ENCODE measurements around the gene FANCL.
"Not testable (repeated sequence)": the region's sequence is repeated elsewhere in the genome, so short reads cannot be mapped to it uniquely, and the experiment has no call there.

The FANCL gene
- 6.7 to 9.0 reads per million in 2 experiments for total RNA-seq

DNA sequence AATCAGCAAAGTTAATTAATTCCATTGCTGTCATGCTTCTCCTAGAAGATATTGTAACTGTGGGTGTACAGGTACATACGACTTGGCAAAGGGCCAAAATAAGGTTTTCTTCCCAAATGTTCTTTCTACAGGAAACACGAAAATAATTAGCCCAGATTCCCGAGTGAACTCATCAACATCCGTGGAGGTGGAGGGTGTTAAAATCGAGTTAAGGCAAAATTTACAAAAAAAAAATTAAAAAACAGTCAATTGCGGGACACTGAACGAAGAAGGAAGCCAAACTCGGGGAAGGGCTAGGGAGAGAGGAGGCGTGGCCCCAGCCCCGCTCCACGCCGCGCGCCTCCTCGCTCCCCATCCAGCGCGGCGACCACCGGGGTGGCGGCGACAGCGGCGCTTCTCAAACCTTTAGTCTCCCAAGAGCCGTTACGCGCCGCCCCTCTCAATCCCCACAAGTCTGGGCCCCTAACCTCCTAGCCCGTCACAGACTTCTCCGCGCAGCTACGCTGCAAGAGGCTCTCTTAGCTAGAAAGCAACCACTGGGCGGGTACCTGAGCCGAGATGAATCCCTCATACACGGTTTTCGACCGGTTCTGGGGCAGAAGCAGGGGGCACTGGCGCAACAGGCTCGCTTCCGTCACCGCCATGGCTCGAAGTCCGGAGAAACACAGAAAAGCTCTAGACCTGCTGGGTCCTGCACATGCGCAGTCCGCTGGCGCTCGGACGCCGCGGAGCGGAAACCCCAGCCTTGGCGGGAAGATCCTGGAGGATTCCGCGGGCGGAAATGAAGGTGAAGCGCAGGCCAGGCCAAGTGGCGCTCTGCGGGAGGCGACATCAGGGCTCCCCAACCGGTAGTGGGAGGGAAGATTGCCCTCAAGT is at the start of gene FANCL:
Gene FANCL (minus strand): TSS at position 656 of the 876 bp plus-strand sequence. CDS start 12 bp downstream, at position 644.
- peak; percentile 16 for DNase-seq (ENCODE audit: low read depth)

DNA sequence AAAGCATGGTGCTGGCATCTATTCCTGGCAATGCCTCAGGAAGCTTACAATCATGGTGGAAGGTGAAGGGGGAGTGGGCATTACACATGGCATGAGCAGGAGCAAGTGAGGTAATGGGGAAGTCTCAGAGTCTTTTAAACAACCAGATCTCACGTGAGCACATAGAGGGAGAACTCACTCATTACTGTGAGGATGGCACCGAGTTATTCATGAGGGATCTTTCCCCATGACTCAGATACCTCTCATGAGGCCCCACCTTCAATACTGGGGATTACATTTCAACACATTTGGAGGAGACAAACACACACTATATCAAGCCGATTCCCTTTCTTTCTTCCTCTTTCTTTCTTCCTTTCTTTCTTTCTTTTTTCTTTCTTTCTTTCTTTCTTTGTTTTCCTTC is 47.9 kb upstream of the FANCL start:
- no peak for DNase-seq (ENCODE audit: low read depth)

DNA sequence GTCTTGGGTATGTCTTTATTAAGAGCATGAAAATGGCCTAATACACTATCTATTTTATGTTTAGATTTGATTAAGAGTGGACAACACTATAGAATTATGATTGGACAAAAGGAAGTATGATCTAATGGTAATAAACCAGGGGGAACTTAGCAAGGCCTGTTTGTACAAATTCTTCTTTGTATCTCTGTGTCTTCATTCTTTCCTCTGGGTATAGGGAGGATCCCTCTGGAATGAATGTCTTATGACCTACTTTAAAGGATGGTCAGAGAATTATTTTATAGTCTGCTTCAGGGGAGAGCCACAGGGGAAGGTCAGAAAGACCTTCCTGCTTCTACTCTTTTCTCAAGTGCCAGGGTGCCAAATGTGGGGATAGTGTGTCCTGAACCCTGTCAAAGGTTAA is 42.8 kb upstream of the FANCL start:
- no peak for DNase-seq (ENCODE audit: low read depth)

DNA sequence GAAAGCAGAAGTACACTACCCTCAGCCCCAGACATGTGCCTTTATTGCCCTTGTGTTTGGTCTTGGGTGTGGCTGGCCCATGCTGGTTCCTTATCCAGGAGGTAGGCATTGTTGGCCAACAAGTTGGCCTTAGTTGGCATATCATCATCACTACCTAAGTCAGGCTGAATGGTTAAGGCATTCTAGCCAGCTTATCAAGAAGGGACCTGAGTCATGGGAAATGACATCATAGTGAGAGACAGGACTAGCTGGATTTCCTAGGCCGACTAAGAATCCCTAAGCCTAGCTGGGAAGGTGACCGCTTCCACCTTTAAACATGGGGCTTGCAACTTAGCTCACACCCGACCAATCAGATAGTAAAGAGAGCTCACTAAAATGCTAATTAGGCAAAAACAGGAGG is 34.0 kb upstream of the FANCL start:
- DNase-seq (ENCODE audit: low read depth): not testable (repeated sequence)

DNA sequence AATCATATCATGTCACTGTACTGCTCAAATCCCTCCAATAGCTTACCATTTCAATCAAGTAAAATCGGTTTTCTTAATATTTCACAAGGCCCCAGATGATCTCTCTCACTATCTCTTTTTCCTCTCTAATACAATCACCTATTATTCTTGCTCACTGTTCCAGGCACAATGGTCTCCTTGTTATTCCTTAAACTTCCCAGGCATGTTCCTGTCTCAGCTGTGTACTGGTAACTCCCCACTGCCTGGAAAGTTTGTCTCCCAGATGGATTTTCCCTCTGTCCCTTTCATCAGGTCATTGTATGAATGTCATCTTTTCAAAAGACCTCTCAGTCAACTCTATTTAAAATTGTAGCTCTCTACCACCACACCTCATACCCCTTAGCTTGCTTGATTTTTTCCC is 30.7 kb upstream of the FANCL start:
- DNase-seq (ENCODE audit: low read depth): no peak

DNA sequence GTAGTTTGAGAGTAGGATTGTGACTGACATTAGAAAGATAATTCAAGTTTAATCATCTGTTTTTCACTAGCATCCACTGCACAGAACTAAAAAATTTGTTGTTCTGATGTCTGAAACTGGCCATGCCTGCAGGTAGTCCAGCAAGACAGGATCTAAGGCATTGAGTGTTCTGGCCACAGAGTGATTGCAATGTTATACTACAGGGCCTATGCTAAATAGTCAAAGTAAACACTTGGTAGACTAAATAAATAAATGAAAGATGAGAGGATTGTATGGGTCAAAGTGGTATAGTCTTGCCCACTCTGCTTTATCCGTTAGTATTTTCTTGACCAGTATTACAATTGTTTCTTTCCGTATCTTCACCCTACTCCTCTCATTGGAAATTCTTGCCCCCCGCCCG is 27.6 kb upstream of the FANCL start:
- no peak for DNase-seq (ENCODE audit: low read depth)

DNA sequence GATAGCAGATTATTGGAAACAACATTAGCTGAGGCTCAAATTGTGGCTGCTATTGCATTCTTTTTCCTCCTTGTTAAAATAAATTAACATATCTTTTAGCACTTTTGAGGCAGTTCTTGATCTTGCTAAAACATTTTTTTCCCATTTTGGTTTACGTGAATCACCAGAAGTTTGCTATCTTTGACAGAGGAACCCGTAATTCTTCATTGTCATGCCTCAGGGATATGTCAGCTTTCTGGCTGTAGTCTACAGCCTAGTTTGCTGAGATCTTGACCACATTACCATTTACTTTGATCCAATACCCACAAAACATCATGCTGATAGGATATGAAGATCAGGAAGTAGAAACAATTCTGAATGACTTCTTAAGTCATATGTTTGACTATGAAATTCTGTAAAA is 25.1 kb upstream of the FANCL start:
- no peak for DNase-seq (ENCODE audit: low read depth)

DNA sequence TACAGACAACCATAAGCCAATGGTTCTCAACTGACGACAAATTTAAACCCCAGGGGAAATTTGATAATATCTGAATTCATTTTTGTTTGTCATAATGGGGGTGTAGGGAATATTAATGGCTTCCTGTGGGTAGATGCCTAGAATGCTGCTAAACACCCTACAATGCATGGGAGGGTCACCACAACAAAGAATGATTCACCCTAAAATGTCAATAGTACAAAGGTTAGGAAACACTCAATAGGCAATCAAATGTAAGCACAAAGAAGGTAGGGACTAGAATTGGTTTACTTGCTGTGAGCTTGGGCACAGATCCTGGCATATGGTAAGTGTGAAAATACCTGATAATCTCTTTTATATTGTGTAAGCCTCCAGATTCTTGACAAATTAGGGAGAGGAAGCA is 20.1 kb upstream of the FANCL start:
- DNase-seq (ENCODE audit: low read depth): no peak

DNA sequence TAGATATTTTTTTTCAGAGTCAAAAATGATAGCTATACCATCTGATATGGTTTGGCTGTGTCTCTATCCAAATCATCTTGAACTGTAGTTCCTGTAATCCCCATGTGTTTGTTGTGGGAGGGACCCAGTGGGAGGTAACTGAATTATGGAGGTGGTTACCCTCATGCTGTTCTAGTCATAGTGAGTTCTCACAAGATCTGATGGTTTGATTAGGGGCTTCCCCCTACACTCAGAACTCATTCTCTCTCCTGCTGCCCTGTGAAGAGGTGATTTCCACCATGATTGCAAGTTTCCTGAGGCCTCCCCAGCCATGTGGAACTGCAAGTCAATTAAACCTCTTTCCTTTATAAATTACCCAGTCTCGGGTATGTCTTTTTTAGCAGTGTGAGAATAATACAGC is 17.3 kb upstream of the FANCL start:
- not testable (repeated sequence) for DNase-seq (ENCODE audit: low read depth)

DNA sequence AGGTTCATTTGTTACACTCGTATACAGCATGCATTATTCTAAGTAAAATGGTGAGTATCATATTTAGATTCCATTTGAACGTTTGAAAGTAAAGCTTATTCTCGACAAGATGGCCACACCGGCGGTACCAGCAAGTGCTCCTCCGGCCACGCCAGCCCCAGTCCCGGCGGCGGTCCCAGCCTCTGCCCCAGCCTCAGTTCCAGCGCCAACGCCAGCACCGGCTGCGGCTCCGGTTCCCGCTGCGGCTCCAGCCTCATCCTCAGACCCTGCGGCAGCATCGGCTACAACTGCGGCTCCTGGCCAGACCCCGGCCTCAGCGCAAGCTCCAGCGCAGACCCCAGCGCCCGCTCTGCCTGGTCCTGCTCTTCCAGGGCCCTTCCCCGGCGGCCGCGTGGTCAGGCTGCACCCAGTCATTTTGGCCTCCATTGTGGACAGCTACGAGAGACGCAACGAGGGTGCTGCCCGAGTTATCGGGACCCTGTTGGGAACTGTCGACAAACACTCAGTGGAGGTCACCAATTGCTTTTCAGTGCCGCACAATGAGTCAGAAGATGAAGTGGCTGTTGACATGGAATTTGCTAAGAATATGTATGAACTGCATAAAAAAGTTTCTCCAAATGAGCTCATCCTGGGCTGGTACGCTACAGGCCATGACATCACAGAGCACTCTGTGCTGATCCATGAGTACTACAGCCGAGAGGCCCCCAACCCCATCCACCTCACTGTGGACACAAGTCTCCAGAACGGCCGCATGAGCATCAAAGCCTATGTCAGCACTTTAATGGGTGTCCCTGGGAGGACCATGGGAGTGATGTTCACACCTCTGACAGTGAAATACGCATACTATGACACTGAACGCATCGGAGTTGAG is 10.4 kb upstream of the FANCL start:
- DNase-seq (ENCODE audit: low read depth): not testable (repeated sequence)

DNA sequence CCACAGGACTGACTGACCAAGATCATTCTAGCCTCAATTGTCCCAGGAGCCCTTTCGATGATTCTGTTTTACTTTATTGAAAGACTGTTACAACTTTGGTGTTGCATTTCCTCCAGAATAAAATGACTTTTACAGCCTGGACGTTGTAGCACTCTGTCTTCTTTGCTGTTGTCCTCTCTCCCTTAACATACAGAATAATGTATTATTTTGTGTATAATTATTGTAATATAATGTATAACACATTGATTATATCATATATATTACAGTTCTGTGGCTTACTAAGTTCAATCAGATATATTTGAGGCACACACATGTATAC is 380 bp upstream of the FANCL start:
- DNase-seq (ENCODE audit: low read depth): no peak

DNA sequence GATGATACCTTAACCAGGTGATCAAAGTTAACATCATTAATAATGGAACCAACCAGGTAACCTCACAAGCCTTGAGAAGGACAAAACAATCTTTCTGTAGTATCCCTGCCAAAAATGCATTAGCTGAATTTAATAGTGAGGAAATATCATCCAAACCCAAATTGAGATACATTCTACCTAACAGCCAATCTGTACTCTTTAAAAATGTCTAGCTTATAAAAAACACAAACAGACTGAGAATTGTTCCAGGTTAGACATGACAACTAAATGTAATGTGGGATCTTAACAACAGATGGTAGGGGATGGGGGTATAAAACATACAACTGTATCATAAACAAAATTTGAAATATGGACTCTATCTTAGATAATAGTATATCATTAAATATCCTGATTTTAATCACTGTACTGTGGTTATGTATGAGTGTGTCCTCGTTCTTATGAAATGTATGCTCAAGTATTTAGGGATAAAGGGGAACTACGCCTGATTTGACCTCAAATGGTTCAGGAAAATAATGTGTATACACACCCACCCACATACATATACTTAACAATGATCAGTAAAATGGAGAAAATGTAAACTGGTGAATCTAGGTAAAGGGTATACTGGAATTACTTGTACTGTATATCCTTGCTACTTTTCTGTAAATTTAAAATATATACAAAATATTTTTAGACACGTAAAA is 1.7 kb downstream of the FANCL start:
- DNase-seq (ENCODE audit: low read depth): no peak

DNA sequence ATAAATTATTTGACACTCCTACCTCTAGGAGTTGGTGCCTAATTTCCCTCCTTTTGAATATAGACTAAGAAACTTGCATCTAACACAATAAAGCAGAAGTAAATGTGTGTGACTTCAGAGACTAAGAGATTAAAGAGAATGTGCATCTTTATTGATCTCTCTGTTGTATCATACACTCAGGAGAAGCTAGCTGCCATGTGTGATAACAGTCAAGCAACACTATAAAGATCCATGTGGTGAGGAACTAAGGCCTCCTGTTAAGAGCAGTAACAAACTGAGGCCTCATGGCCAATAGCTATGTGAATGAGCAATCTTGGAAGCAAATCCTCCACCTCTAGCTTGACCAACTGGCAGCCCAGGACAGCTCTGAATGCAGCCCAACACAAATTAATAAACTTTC is 3.4 kb downstream of the FANCL start:
- DNase-seq (ENCODE audit: low read depth): no peak

DNA sequence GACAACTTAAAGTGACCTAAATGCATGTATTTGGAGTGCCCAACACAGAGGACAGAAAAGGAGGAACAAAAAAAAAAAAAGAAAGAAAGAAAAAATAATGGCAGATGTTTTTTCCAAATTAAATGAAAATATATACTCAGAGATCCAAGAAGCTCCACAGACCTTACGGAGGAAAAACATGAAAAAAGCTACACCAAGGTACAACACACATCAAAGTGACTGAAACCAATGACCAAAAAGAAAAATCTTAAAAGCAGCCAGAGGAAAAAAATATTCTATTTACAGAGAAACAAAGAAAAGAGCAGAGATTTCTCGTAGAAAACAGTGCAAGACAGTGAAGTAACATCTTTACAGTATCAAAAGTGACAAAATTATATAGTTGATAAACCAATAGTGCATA is 5.1 kb downstream of the FANCL start:
- DNase-seq (ENCODE audit: low read depth): no peak

DNA sequence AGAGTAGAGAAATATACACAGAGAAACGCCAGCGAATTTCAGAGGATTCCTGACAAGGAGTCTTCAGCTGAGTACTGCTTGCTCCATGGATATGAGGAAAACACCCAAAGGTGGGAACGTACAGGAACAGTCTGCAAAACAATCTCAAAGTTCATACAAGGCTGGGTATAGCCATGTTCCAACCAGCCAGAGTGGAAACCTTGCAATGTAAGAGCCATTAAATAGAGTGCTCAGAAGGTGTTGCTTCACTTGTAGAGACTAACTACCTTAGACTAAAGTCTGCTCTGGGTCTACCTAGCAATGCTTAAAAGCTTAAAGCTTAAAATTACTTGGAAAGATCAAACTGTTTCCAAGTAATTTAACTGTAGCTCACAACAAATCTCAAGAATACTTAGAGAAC is 6.0 kb downstream of the FANCL start:
- DNase-seq (ENCODE audit: low read depth): no peak

DNA sequence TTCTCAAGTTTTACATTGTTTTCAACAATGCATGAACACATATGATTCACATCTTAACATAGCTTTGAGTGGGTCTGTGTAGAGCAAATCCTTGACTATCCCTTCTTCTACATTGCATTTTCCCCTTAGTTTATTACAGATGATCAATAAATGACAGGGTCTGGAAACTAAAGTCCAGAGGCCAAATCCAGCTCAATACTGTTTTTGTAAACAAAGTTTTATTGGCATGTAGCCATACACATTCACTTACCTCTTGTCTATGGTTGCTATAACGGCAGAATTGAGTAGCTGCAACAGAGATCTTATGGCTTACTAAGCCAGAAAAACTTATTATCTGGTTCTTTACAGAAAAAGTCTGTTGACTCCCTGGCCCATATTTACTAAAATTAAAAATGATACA is 12.8 kb downstream of the FANCL start:
- no peak for DNase-seq (ENCODE audit: low read depth)

DNA sequence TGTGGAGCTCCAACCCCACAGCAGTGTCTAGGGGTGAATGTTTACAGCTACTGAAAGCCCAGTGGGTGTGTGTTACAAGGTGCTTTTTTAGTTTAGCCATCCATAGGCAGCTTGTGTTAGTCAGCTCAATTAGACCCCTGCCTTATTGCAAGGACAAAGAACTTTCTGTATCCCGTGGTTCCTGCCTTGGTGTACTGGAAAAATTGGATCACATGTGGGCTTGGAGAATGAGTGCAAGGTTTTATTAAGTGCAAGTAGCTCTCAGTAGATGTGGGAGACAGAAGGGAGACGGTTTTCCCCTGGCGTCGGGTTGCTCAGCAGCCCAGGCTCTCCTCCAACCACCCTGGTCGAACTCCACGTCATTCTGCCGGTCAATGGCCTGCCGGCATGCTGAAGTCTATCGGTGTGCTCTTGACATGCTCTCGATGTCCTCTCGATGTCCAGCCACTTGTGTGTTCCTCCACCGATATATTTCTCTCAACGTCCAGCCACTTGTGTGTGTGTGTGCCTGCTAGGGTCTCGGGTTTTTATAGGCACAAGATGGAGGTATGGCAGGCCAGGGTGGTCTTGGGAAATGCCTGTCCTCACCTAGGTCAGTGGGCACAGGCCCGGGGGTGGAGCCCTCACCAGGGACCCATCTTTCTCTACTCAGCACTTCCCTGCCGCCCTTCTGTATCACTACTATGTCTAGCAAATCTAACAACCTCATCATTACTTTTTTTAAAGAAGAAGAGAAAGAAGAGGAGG is 13.8 kb downstream of the FANCL start:
- DNase-seq (ENCODE audit: low read depth): no peak

DNA sequence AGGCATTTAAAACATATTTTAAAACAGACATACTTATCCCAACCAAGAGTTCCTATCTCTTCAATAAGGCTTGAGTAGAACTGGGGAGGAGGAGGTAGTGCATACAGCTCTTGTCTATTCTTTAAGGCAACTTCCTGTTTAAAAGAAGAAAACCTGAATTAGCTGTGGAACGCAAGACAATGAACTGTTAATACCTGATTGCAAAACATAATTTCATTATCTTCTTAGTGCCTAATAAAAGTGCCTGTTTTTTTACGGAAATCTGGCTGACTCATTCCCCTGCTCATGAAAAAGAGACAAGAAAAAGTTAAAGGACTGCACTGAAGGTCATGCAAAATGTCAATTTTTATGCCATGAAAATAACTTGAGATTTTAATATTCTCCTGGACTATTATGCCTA is 19.2 kb downstream of the FANCL start:
- DNase-seq (ENCODE audit: low read depth): no peak

DNA sequence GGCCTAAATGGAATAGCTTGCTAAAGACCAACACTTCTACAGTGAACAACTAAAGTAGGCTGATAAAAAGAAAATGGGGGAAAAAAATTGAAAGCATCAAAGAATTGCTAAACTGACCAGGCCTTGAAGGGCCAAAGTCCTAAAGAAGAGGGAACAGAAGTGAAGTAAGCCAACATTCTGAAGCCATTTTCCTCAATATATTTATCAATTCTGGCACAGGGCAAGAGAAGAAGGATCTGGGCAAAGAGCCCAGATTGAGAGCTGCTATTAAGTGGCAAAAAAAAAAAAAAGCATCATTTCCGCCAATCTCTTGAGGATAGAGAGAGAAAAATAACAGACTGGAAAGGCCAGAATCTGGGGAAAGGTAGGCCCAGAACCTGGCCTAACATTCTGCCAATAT is 25.7 kb downstream of the FANCL start:
- no peak for DNase-seq (ENCODE audit: low read depth)

DNA sequence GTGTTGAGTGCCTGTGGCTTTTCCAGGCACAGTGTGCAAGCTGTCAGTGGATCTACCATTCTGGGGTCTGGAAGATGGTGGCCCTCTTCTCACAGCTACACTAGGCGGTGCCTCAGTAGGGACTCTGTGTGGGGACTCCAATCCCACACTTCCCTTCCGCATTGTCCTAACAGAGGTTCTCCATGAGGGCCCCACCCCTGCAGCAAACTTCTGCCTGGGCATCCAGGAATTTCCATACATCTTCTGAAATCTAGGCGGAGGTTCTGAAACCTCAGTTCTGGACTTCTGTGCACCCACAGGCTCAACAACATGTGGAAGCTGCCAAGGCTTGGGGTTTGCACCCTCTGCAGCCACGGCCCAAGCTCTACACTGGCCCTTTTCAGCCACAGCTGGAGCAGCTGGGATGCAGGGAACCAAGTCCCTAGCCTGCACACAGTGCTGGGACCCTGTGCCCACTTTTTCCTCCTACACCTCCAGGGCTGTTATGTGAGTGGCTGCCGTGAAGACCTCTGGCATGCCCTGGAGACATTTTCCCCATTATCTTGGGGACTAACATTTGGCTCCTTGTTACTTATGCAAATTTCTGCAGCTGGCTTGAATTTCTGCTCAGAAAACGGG is 30.1 kb downstream of the FANCL start:
- DNase-seq (ENCODE audit: low read depth): not testable (repeated sequence)

DNA sequence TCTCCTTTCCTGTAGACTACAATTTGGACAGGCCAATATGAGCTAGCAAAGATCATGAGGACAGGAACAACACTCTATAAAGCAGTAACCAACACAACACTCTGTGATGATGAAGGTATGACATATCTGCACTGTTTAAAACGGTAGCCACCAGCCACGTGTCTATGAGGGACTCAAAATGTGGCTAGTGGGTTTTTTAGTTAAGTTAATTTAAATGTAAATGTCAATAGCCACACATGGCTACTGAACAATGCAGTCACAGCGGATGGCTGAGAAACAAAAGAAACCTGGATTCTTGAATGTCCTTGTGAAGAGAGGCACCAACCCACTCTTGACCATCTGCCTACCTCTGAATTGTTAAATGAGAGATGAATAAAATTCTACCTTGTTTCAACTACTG is 33.9 kb downstream of the FANCL start:
- DNase-seq (ENCODE audit: low read depth): no peak

Data from T follicular helper cell (primary cell).